HEK293 (cell line): ENCODE measurements around the gene ATF7IP2.

Source experiments
- REST ChIP-seq: fragments of 450-650 bp; formaldehyde crosslinking; IDR thresholded peaks from 2 replicates; pipeline ENCODE4 v1.5.1; 2016; ENCODE audit warnings: missing biosample characterization, missing genetic modification characterization
- SETDB1 ChIP-seq: IDR thresholded peaks from one replicate; pipeline ENCODE4 v1.6.1; 2017; ENCODE audit warnings: mild to moderate bottlenecking, low read length, moderate library complexity, mixed read lengths; ENCODE audit not compliant: insufficient read length
- ZBTB17 ChIP-seq: fragments of 450-650 bp; formaldehyde crosslinking; IDR thresholded peaks from 2 replicates; pipeline ENCODE4 v1.5.1; 2016; ENCODE audit warnings: missing biosample characterization, missing genetic modification characterization
- ZBTB48 ChIP-seq: fragments of 450-650 bp; formaldehyde crosslinking; IDR thresholded peaks from 2 replicates; pipeline ENCODE4 v1.5.1; 2016; ENCODE audit warnings: missing biosample characterization, missing genetic modification characterization
- ZNF133 ChIP-seq: fragments of 450-650 bp; formaldehyde crosslinking; IDR thresholded peaks from 2 replicates; pipeline ENCODE4 v1.5.1; 2016; ENCODE audit warnings: missing biosample characterization, missing genetic modification characterization
- ZNF140 ChIP-seq: fragments of 450-650 bp; formaldehyde crosslinking; IDR thresholded peaks from 2 replicates; pipeline ENCODE4 v1.5.1; 2016; ENCODE audit warnings: missing biosample characterization, missing genetic modification characterization
- ZNF211 ChIP-seq: fragments of 450-650 bp; formaldehyde crosslinking; IDR thresholded peaks from 2 replicates; pipeline ENCODE4 v1.5.1; 2016; ENCODE audit warnings: low read depth, missing biosample characterization, missing genetic modification characterization
- ZNF366 ChIP-seq: fragments of 450-650 bp; formaldehyde crosslinking; conservative IDR thresholded peaks from 2 replicates; pipeline ENCODE4 v1.5.1; 2016; ENCODE audit warnings: missing biosample characterization, missing genetic modification characterization
- ZNF548 ChIP-seq: fragments of 450-650 bp; formaldehyde crosslinking; IDR thresholded peaks from 2 replicates; pipeline ENCODE4 v1.5.1; 2016; ENCODE audit warnings: missing biosample characterization, missing genetic modification characterization
- ZNF660 ChIP-seq: fragments of 450-650 bp; IDR thresholded peaks from 2 replicates; pipeline ENCODE4 v1.5.1; 2018; ENCODE audit warnings: missing biosample characterization, mild to moderate bottlenecking, missing genetic modification characterization
- ZNF670 ChIP-seq: fragments of 450-650 bp; formaldehyde crosslinking; IDR thresholded peaks from 2 replicates; pipeline ENCODE4 v1.5.1; 2016; ENCODE audit warnings: missing biosample characterization, missing genetic modification characterization, low read depth
- ZNF707 ChIP-seq: fragments of 450-650 bp; formaldehyde crosslinking; IDR thresholded peaks from 2 replicates; pipeline ENCODE4 v1.5.1; 2016; ENCODE audit warnings: missing biosample characterization, missing genetic modification characterization
- ZNF843 ChIP-seq: fragments of 450-650 bp; formaldehyde crosslinking; IDR thresholded peaks from 2 replicates; pipeline ENCODE4 v1.5.1; 2016; ENCODE audit warnings: missing biosample characterization, missing genetic modification characterization
- TF ChIP-seq, protein P1 (sequence below): fragments of 450-650 bp; formaldehyde crosslinking; IDR thresholded peaks from 2 replicates; pipeline ENCODE4 v1.5.1; 2016; ENCODE audit warnings: missing biosample characterization, missing genetic modification characterization

- TF ChIP-seq, protein P1, sequence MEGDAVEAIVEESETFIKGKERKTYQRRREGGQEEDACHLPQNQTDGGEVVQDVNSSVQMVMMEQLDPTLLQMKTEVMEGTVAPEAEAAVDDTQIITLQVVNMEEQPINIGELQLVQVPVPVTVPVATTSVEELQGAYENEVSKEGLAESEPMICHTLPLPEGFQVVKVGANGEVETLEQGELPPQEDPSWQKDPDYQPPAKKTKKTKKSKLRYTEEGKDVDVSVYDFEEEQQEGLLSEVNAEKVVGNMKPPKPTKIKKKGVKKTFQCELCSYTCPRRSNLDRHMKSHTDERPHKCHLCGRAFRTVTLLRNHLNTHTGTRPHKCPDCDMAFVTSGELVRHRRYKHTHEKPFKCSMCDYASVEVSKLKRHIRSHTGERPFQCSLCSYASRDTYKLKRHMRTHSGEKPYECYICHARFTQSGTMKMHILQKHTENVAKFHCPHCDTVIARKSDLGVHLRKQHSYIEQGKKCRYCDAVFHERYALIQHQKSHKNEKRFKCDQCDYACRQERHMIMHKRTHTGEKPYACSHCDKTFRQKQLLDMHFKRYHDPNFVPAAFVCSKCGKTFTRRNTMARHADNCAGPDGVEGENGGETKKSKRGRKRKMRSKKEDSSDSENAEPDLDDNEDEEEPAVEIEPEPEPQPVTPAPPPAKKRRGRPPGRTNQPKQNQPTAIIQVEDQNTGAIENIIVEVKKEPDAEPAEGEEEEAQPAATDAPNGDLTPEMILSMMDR (tag by site-specific recombination), result no peak
- TF ChIP-seq ZBTB17 (no peak), ZNF707 (tag by site-specific recombination) (no peak), ZNF211 (tag by site-specific recombination) (no peak), ZNF843 (no peak), ZNF140 (tag by site-specific recombination) (no peak), ZNF660 (no peak), ZNF670 (tag by site-specific recombination) (no peak), REST (tag by site-specific recombination) (no peak), ZNF366 (tag by site-specific recombination) (no peak), ZNF548 (tag by site-specific recombination) (no peak), SETDB1 (no peak), ZNF133 (tag by site-specific recombination) (no peak), ZBTB48 (no peak)
Measured at GRCh38 chr16:10529895-10530669, 144.2 kb downstream of the ATF7IP2 start.
